GM23338 (cell line): ENCODE measurements around the gene RBM23. TPM values are rescaled to one million over a fixed set of nuclear protein-coding genes. Genes with fewer than 3 reads are reported as not detected.

Experiments used
- ATAC-seq: fragments of 200-7000 bp; cut with Tn5 transposase; 3 replicates; pipeline ENCODE4 v1.9.1; 2020
- DNase-seq: peaks from one replicate; pipeline ENCODE4 v3.0.0-alpha.2; 2015; ENCODE audit warnings: low spot score
- H2AFZ ChIP-seq: fragments of 200-600 bp; sonication (generic); 2 replicates; pipeline ENCODE4 v1.8.0; 2016; ENCODE audit warnings: antibody characterized with exemption, mild to moderate bottlenecking, moderate library complexity
- H3F3A ChIP-seq: fragments of 200-600 bp; sonication (generic); replicated peaks from 2 replicates; pipeline ENCODE4 v1.8.0; 2017; ENCODE audit warnings: antibody characterized with exemption, mixed run types, low read depth
- H3K27ac ChIP-seq: fragments of 200-600 bp; sonication (generic); 2 replicates; pipeline ENCODE4 v1.6.1; 2016; ENCODE audit warnings: low read depth
- H3K27me3 ChIP-seq: fragments of 200-600 bp; sonication (generic); 2 replicates; pipeline ENCODE4 v1.8.0; 2016; ENCODE audit warnings: mild to moderate bottlenecking, mixed run types, moderate library complexity; ENCODE audit not compliant: insufficient read depth
- H3K36me3 ChIP-seq: fragments of 200-600 bp; sonication (generic); 2 replicates; pipeline ENCODE4 v1.8.0; 2016; ENCODE audit warnings: mild to moderate bottlenecking; ENCODE audit not compliant: insufficient read depth
- H3K4me1 ChIP-seq: fragments of 200-600 bp; sonication (generic); 2 replicates; pipeline ENCODE4 v1.8.0; 2016; ENCODE audit warnings: mild to moderate bottlenecking, moderate library complexity; ENCODE audit not compliant: insufficient read depth
- H3K4me2 ChIP-seq: fragments of 200-600 bp; sonication (generic); 2 replicates; pipeline ENCODE4 v1.7.1; 2017; ENCODE audit warnings: mixed run types
- H3K4me3 ChIP-seq: fragments of 200-600 bp; sonication (generic); 2 replicates; pipeline ENCODE4 v1.6.1; 2016; ENCODE audit warnings: mixed run types
- H3K79me2 ChIP-seq: fragments of 200-600 bp; sonication (generic); replicated peaks from 2 replicates; pipeline ENCODE4 v1.8.0; 2017; ENCODE audit warnings: mild to moderate bottlenecking; ENCODE audit not compliant: insufficient read depth
- H3K9me2 ChIP-seq: fragments of 200-600 bp; sonication (generic); 2 replicates; pipeline ENCODE4 v1.8.0; 2017; ENCODE audit not compliant: insufficient read depth
- H4K20me1 ChIP-seq: fragments of 200-600 bp; sonication (generic); replicated peaks from 2 replicates; pipeline ENCODE4 v1.8.0; 2017; ENCODE audit warnings: mild to moderate bottlenecking; ENCODE audit not compliant: insufficient read depth
- H3K27ac Mint-ChIP-seq: 2 replicates; pipeline ENCODE4 v1.8.0; 2020; ENCODE audit warnings: inconsistent platforms, mild to moderate bottlenecking, moderate library complexity, mixed read lengths
- H3K27me3 Mint-ChIP-seq: 3 replicates; pipeline ENCODE4 v1.8.0; 2022; ENCODE audit warnings: low read depth, mild to moderate bottlenecking, moderate library complexity, mixed read lengths, inconsistent platforms; ENCODE audit not compliant: insufficient read depth, poor library complexity
- H3K36me3 Mint-ChIP-seq: 3 replicates; pipeline ENCODE4 v1.8.0; 2021; ENCODE audit warnings: low read depth, mild to moderate bottlenecking, inconsistent platforms, moderate library complexity, mixed read lengths
- H3K4me1 Mint-ChIP-seq: 3 replicates; pipeline ENCODE4 v1.8.0; 2020; ENCODE audit warnings: mild to moderate bottlenecking, inconsistent platforms, mixed read lengths
- H3K4me3 Mint-ChIP-seq: 3 replicates; pipeline ENCODE4 v1.8.0; 2021; ENCODE audit warnings: moderate library complexity, mild to moderate bottlenecking, inconsistent platforms, mixed read lengths
- H3K9me3 Mint-ChIP-seq: 3 replicates; pipeline ENCODE4 v1.8.0; 2020; ENCODE audit warnings: moderate library complexity, mild to moderate bottlenecking, inconsistent platforms, mixed read lengths
- EZH2phosphoT487 ChIP-seq: fragments of 200-600 bp; sonication (generic); IDR thresholded peaks from one replicate; pipeline ENCODE4 v1.8.1; 2018; ENCODE audit warnings: antibody characterized with exemption; ENCODE audit not compliant: unreplicated experiment
- JUNB ChIP-seq: IDR thresholded peaks from one replicate; pipeline ENCODE4 v1.6.1; 2016; ENCODE audit warnings: antibody characterized with exemption; ENCODE audit not compliant: unreplicated experiment
- NANOG ChIP-seq: IDR thresholded peaks from 2 replicates; pipeline ENCODE4 v1.6.1; 2016; ENCODE audit warnings: antibody characterized with exemption, borderline replicate concordance
- POLR2AphosphoS5 ChIP-seq: IDR thresholded peaks from 2 replicates; pipeline ENCODE4 v1.6.1; 2016; ENCODE audit warnings: antibody characterized with exemption, low read depth
- ZNF114 ChIP-seq: fragments of 250-450 bp; sonication (Bioruptor Pico); IDR thresholded peaks from 2 replicates; pipeline ENCODE4 v1.5.0; 2020; ENCODE audit warnings: mild to moderate bottlenecking, moderate library complexity
- polyA plus RNA-seq: library from polyadenylated mRNA; unstranded; fragments of >200 nt; fragmentation: Nextera tagmentation; extraction: Ambion mirVana; gene quantifications from 2 replicates; pipeline ENCODE4 v1.2.1, GENCODE V29; 2016
- total RNA-seq: library from RNA; depleted of rRNA; stranded (reverse); fragments of >200 nt; shearing (Covaris generic); gene quantifications from 2 replicates; pipeline ENCODE4 v1.2.3, GENCODE V29; 2014
- TF ChIP-seq, protein P1 (sequence below): IDR thresholded peaks from one replicate; pipeline ENCODE4 v1.6.1; 2018; ENCODE audit warnings: antibody characterized with exemption; ENCODE audit not compliant: unreplicated experiment
- TF ChIP-seq, protein P2 (sequence below), 2 experiments: fragments of 200-600 bp in 1 of 2; sonication (generic) in 1 of 2; conservative IDR thresholded peaks; 2 replicates each; pipeline versions ENCODE4 v1.5.1 to v1.6.1; 2016 to 2017; ENCODE audit warnings: antibody characterized with exemption in 2 of 2, low read depth in 2 of 2, mild to moderate bottlenecking in 2 of 2, moderate library complexity in 1 of 2
- TF ChIP-seq, protein P3 (sequence below): fragments of 250-450 bp; sonication (Bioruptor Pico); IDR thresholded peaks from 2 replicates; pipeline ENCODE4 v1.5.0; 2020; ENCODE audit warnings: mild to moderate bottlenecking, moderate library complexity
- TF ChIP-seq, protein P4 (sequence below): IDR thresholded peaks from 2 replicates; pipeline ENCODE4 v1.6.1; 2016; ENCODE audit warnings: antibody characterized with exemption

Gene RBM23
- total and polyA plus RNA-seq, 2 experiments from 2014 or later = 14.4 to 52.8 TPM

DNA sequence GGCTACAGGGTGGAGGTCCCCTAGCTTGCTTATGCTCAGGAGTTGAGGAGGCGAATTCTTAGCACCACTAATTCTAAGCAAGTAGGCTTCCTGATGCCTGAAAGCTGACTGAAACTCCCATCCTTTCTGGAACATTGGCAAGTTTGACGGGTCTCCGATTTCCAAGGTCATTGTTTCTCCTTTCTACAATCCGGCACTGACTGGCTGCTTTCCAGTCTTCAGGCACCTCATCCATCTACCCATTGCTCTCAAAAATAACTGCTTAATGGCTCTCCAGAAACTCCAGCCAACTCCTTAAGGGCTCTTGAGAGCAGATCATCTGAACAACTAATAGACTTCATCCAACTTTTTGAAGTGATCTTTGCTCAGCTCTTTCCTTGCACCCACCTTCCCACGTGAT, 22.6 kb downstream of the RBM23 start (continued):
- TF ChIP-seq, protein P1, sequence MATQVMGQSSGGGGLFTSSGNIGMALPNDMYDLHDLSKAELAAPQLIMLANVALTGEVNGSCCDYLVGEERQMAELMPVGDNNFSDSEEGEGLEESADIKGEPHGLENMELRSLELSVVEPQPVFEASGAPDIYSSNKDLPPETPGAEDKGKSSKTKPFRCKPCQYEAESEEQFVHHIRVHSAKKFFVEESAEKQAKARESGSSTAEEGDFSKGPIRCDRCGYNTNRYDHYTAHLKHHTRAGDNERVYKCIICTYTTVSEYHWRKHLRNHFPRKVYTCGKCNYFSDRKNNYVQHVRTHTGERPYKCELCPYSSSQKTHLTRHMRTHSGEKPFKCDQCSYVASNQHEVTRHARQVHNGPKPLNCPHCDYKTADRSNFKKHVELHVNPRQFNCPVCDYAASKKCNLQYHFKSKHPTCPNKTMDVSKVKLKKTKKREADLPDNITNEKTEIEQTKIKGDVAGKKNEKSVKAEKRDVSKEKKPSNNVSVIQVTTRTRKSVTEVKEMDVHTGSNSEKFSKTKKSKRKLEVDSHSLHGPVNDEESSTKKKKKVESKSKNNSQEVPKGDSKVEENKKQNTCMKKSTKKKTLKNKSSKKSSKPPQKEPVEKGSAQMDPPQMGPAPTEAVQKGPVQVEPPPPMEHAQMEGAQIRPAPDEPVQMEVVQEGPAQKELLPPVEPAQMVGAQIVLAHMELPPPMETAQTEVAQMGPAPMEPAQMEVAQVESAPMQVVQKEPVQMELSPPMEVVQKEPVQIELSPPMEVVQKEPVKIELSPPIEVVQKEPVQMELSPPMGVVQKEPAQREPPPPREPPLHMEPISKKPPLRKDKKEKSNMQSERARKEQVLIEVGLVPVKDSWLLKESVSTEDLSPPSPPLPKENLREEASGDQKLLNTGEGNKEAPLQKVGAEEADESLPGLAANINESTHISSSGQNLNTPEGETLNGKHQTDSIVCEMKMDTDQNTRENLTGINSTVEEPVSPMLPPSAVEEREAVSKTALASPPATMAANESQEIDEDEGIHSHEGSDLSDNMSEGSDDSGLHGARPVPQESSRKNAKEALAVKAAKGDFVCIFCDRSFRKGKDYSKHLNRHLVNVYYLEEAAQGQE = no peak
- TF ChIP-seq EZH2phosphoT487 (no peak), POLR2AphosphoS5 (no peak), NANOG (no peak)
- TF ChIP-seq, protein P2, sequence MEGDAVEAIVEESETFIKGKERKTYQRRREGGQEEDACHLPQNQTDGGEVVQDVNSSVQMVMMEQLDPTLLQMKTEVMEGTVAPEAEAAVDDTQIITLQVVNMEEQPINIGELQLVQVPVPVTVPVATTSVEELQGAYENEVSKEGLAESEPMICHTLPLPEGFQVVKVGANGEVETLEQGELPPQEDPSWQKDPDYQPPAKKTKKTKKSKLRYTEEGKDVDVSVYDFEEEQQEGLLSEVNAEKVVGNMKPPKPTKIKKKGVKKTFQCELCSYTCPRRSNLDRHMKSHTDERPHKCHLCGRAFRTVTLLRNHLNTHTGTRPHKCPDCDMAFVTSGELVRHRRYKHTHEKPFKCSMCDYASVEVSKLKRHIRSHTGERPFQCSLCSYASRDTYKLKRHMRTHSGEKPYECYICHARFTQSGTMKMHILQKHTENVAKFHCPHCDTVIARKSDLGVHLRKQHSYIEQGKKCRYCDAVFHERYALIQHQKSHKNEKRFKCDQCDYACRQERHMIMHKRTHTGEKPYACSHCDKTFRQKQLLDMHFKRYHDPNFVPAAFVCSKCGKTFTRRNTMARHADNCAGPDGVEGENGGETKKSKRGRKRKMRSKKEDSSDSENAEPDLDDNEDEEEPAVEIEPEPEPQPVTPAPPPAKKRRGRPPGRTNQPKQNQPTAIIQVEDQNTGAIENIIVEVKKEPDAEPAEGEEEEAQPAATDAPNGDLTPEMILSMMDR (conservative IDR thresholded peaks at IDR 0.05; ENCODE audit: low read depth in 2 of 2) = no peak

DNA sequence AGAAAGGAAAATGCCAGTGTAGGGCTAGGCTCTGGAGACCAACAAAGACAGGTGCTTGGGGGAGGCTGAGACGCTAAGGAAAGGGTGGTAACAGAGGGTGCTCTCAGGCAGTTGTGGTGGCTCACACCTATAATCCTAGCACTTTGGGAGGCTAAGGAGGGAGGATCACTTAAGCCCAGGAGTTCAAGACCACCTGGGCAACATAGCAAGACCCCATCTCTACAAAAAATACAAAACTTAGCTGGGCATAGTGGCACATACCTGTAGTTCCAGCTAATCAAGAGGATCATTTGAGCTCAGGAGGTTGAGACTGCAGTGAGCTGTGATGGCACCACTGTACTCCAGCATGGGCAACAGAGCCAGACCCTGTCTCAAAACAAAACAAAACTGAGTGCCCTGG, 23.5 kb downstream of the RBM23 start:
- no peak overlapping the region for H2AFZ ChIP-seq
- DNase-seq (no peak), ATAC-seq (no peak)
- Mint-ChIP-seq H3K27ac (no peak overlapping the region), H3K9me3 (no peaks in the 10 kb centered on the region), H3K4me1 (peaks cover 10% of the 10 kb centered on the region), H3K4me3 (no peak overlapping the region), H3K36me3 (peaks cover 3% of the 10 kb centered on the region; the same call in 1 of the 3 replicates), H3K27me3 (peaks cover 26% of the 10 kb centered on the region)
- no peak overlapping the region for H3K4me2 ChIP-seq
- peaks cover 41% of the 10 kb centered on the region for H3K27me3 ChIP-seq
- peaks cover 7% of the 10 kb centered on the region for H3F3A ChIP-seq
- H3K4me1 ChIP-seq = peaks cover 14% of the 10 kb centered on the region
- H3K9me2 ChIP-seq = no peaks in the 10 kb centered on the region
- H3K79me2 ChIP-seq = no peaks in the 10 kb centered on the region
- no peak overlapping the region for H3K27ac ChIP-seq
- H4K20me1 ChIP-seq = no peaks in the 10 kb centered on the region; the same call in none of the 2 replicates
- H3K4me3 ChIP-seq = no peak overlapping the region
- no peaks in the 10 kb centered on the region for H3K36me3 ChIP-seq
- no peak for TF ChIP-seq JUNB
- TF ChIP-seq, protein P1 = no peak
- TF ChIP-seq, protein P3, sequence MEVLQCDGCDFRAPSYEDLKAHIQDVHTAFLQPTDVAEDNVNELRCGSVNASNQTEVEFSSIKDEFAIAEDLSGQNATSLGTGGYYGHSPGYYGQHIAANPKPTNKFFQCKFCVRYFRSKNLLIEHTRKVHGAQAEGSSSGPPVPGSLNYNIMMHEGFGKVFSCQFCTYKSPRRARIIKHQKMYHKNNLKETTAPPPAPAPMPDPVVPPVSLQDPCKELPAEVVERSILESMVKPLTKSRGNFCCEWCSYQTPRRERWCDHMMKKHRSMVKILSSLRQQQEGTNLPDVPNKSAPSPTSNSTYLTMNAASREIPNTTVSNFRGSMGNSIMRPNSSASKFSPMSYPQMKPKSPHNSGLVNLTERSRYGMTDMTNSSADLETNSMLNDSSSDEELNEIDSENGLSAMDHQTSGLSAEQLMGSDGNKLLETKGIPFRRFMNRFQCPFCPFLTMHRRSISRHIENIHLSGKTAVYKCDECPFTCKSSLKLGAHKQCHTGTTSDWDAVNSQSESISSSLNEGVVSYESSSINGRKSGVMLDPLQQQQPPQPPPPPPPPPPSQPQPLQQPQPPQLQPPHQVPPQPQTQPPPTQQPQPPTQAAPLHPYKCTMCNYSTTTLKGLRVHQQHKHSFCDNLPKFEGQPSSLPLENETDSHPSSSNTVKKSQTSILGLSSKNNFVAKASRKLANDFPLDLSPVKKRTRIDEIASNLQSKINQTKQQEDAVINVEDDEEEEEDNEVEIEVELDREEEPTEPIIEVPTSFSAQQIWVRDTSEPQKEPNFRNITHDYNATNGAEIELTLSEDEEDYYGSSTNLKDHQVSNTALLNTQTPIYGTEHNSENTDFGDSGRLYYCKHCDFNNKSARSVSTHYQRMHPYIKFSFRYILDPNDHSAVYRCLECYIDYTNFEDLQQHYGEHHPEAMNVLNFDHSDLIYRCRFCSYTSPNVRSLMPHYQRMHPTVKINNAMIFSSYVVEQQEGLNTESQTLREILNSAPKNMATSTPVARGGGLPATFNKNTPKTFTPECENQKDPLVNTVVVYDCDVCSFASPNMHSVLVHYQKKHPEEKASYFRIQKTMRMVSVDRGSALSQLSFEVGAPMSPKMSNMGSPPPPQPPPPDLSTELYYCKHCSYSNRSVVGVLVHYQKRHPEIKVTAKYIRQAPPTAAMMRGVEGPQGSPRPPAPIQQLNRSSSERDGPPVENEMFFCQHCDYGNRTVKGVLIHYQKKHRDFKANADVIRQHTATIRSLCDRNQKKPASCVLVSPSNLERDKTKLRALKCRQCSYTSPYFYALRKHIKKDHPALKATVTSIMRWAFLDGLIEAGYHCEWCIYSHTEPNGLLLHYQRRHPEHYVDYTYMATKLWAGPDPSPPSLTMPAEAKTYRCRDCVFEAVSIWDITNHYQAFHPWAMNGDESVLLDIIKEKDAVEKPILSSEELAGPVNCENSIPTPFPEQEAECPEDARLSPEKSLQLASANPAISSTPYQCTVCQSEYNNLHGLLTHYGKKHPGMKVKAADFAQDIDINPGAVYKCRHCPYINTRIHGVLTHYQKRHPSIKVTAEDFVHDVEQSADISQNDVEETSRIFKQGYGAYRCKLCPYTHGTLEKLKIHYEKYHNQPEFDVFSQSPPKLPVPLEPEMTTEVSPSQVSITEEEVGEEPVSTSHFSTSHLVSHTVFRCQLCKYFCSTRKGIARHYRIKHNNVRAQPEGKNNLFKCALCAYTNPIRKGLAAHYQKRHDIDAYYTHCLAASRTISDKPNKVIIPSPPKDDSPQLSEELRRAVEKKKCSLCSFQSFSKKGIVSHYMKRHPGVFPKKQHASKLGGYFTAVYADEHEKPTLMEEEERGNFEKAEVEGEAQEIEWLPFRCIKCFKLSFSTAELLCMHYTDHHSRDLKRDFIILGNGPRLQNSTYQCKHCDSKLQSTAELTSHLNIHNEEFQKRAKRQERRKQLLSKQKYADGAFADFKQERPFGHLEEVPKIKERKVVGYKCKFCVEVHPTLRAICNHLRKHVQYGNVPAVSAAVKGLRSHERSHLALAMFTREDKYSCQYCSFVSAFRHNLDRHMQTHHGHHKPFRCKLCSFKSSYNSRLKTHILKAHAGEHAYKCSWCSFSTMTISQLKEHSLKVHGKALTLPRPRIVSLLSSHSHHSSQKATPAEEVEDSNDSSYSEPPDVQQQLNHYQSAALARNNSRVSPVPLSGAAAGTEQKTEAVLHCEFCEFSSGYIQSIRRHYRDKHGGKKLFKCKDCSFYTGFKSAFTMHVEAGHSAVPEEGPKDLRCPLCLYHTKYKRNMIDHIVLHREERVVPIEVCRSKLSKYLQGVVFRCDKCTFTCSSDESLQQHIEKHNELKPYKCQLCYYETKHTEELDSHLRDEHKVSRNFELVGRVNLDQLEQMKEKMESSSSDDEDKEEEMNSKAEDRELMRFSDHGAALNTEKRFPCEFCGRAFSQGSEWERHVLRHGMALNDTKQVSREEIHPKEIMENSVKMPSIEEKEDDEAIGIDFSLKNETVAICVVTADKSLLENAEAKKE (CRISPR knock-in tag) = no peak
- TF ChIP-seq, protein P4, sequence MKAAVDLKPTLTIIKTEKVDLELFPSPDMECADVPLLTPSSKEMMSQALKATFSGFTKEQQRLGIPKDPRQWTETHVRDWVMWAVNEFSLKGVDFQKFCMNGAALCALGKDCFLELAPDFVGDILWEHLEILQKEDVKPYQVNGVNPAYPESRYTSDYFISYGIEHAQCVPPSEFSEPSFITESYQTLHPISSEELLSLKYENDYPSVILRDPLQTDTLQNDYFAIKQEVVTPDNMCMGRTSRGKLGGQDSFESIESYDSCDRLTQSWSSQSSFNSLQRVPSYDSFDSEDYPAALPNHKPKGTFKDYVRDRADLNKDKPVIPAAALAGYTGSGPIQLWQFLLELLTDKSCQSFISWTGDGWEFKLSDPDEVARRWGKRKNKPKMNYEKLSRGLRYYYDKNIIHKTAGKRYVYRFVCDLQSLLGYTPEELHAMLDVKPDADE = no peak
- no peak for TF ChIP-seq POLR2AphosphoS5
- TF ChIP-seq ZNF114 (CRISPR knock-in tag) = no peak
